ENCODE measurements around the gene ABCC1.

ABCC1 gene

GRCh38 chr16:16111639-16112038, 162.2 kb downstream of the ABCC1 start:
- Histone ChIP-seq H2AFZ (ENCODE audit: low read length) (no peak overlapping the region), H3K36me3 (ENCODE audit: insufficient read depth, low read length) (peaks cover 71% of the 10 kb centered on the region; the same call in 1 of the 2 replicates), H3K4me1 (ENCODE audit: insufficient read depth, low read length, poor library complexity, severe bottlenecking) (no peaks in the 10 kb centered on the region), H3K79me2 (ENCODE audit: insufficient read depth, low read length) (no peaks in the 10 kb centered on the region), H4K20me1 (ENCODE audit: insufficient read depth, low read length, poor library complexity, severe bottlenecking) (no peaks in the 10 kb centered on the region), H3F3A (ENCODE audit: low read depth) (no peaks in the 10 kb centered on the region), H3K9ac (ENCODE audit: low read depth, low read length, poor library complexity, severe bottlenecking) (no peak overlapping the region), H3K4me2 (ENCODE audit: low read depth, low read length, poor library complexity, severe bottlenecking) (no peak overlapping the region), H3K9me3 (ENCODE audit: insufficient read depth, low read depth, low read length) (peaks cover under 1% of the 10 kb centered on the region; the same call in 1 of the 2 replicates), H3K9me2 (replicated peaks; ENCODE audit: low read depth, low read length) (no peaks in the 10 kb centered on the region), H3K4me3 (ENCODE audit: low read length, poor library complexity, severe bottlenecking) (no peak overlapping the region), H3K27me3 (ENCODE audit: insufficient read depth, low read length, poor library complexity, severe bottlenecking) (no peaks in the 10 kb centered on the region)
- TF ChIP-seq, protein P1, sequence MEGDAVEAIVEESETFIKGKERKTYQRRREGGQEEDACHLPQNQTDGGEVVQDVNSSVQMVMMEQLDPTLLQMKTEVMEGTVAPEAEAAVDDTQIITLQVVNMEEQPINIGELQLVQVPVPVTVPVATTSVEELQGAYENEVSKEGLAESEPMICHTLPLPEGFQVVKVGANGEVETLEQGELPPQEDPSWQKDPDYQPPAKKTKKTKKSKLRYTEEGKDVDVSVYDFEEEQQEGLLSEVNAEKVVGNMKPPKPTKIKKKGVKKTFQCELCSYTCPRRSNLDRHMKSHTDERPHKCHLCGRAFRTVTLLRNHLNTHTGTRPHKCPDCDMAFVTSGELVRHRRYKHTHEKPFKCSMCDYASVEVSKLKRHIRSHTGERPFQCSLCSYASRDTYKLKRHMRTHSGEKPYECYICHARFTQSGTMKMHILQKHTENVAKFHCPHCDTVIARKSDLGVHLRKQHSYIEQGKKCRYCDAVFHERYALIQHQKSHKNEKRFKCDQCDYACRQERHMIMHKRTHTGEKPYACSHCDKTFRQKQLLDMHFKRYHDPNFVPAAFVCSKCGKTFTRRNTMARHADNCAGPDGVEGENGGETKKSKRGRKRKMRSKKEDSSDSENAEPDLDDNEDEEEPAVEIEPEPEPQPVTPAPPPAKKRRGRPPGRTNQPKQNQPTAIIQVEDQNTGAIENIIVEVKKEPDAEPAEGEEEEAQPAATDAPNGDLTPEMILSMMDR (conservative IDR thresholded peaks at IDR 0.05; ENCODE audit: low read length): no peak
- no peak for TF ChIP-seq EZH2phosphoT487 (IDR thresholded peaks at IDR 0.05; ENCODE audit: borderline replicate concordance)

GRCh38 chr16:16112450-16113053, 163.1 kb downstream of the ABCC1 start:
- Histone ChIP-seq H3K79me2 (ENCODE audit: insufficient read depth, low read length) (no peaks in the 10 kb centered on the region), H3K9me3 (ENCODE audit: insufficient read depth, low read depth, low read length) (peaks cover 9% of the 10 kb centered on the region; the same call in 1 of the 2 replicates), H3K4me3 (ENCODE audit: low read length, poor library complexity, severe bottlenecking) (no peak overlapping the region), H3K4me1 (ENCODE audit: insufficient read depth, low read length, poor library complexity, severe bottlenecking) (no peaks in the 10 kb centered on the region), H3K36me3 (ENCODE audit: insufficient read depth, low read length) (peaks cover 77% of the 10 kb centered on the region; the same call in 1 of the 2 replicates), H3K9me2 (replicated peaks; ENCODE audit: low read depth, low read length) (no peaks in the 10 kb centered on the region), H4K20me1 (ENCODE audit: insufficient read depth, low read length, poor library complexity, severe bottlenecking) (no peaks in the 10 kb centered on the region), H3F3A (ENCODE audit: low read depth) (no peaks in the 10 kb centered on the region), H2AFZ (ENCODE audit: low read length) (no peak overlapping the region), H3K4me2 (ENCODE audit: low read depth, low read length, poor library complexity, severe bottlenecking) (no peak overlapping the region), H3K9ac (ENCODE audit: low read depth, low read length, poor library complexity, severe bottlenecking) (no peak overlapping the region), H3K27me3 (ENCODE audit: insufficient read depth, low read length, poor library complexity, severe bottlenecking) (no peaks in the 10 kb centered on the region)
- TF ChIP-seq, protein P1 (conservative IDR thresholded peaks at IDR 0.05; ENCODE audit: low read length): no peak
- no peak for TF ChIP-seq EZH2phosphoT487 (IDR thresholded peaks at IDR 0.05; ENCODE audit: borderline replicate concordance)

DNA sequence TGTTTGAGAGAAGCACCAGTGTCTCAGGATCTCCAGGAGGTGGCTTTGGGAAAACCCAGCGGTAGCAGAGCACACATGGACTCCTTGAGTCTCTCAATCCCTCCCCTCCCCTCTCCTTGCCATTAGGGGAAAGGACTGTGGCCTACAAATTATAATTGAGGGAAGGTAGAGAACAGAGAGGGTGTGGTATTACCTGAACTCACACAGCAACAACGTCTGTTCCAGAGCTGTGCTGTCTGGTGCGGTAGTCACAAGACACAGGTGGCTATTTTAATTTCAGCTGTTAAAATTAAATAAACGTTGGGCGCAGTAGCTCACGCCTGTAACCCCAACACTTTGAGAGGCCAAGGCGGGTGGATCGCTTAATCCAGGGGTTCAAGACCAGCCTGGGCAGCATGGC, 163.7 kb downstream of the ABCC1 start:
- H3K9me2 ChIP-seq (replicated peaks; ENCODE audit: low read depth, low read length): no peaks in the 10 kb centered on the region
- no peaks in the 10 kb centered on the region for H4K20me1 ChIP-seq (ENCODE audit: insufficient read depth, low read length, poor library complexity, severe bottlenecking)
- no peak overlapping the region for H3K4me2 ChIP-seq (ENCODE audit: low read depth, low read length, poor library complexity, severe bottlenecking)
- no peaks in the 10 kb centered on the region for H3K4me1 ChIP-seq (ENCODE audit: insufficient read depth, low read length, poor library complexity, severe bottlenecking)
- no peaks in the 10 kb centered on the region for H3K79me2 ChIP-seq (ENCODE audit: insufficient read depth, low read length)
- no peak overlapping the region for H2AFZ ChIP-seq (ENCODE audit: low read length)
- TF ChIP-seq, protein P1 (conservative IDR thresholded peaks at IDR 0.05; ENCODE audit: low read length): no peak
- TF ChIP-seq EZH2phosphoT487 (IDR thresholded peaks at IDR 0.05; ENCODE audit: borderline replicate concordance): no peak
- no peak overlapping the region for H3K9ac ChIP-seq (ENCODE audit: low read depth, low read length, poor library complexity, severe bottlenecking)
- no peaks in the 10 kb centered on the region for H3K27me3 ChIP-seq (ENCODE audit: insufficient read depth, low read length, poor library complexity, severe bottlenecking)
- H3K36me3 ChIP-seq (ENCODE audit: insufficient read depth, low read length): peaks cover 82% of the 10 kb centered on the region; the same call in 1 of the 2 replicates
- H3K4me3 ChIP-seq (ENCODE audit: low read length, poor library complexity, severe bottlenecking): no peak overlapping the region
- H3K9me3 ChIP-seq (ENCODE audit: insufficient read depth, low read depth, low read length): peaks cover 11% of the 10 kb centered on the region; the same call in 1 of the 2 replicates
- no peaks in the 10 kb centered on the region for H3F3A ChIP-seq (ENCODE audit: low read depth)

Data from Loucy (cell line).